ENCODE results near the gene MEGF9. TPM values are rescaled to one million over a fixed set of nuclear protein-coding genes. Genes with fewer than 3 reads are reported as not detected.

The MEGF9 gene
- polyA plus RNA-seq, 4 donors, result 17.0 to 20.4 (median 18.6) TPM

Other genes with a start within 250 kb of the MEGF9 start
- gene CDK5RAP2, start 134.3 kb downstream of the MEGF9 start, polyA plus RNA-seq (ENCODE audit: insufficient read length in 4 of 4), result 10 to 100 TPM; 42.8 to 69.2 (median 61.7) TPM
- 10 to 100 TPM; 45.5 to 47.3 (median 46.0) TPM for gene FBXW2, start 78.9 kb upstream of the MEGF9 start, polyA plus RNA-seq (ENCODE audit: insufficient read length in 4 of 4)
- 10 to 100 TPM; 28.7 to 36.7 (median 33.8) TPM for gene PSMD5, start 128.5 kb upstream of the MEGF9 start, polyA plus RNA-seq (ENCODE audit: insufficient read length in 4 of 4)
- gene PHF19, start 162.7 kb upstream of the MEGF9 start, polyA plus RNA-seq (ENCODE audit: insufficient read length in 4 of 4), result 10 to 100 TPM; 29.0 to 42.0 (median 36.6) TPM
- gene TRAF1, start 212.3 kb upstream of the MEGF9 start, polyA plus RNA-seq (ENCODE audit: insufficient read length in 4 of 4), result 1 to 10 TPM; 4.4 to 7.3 (median 5.8) TPM

All from left renal pelvis (tissue), 4 donors.